A673 (cell line): ENCODE measurements around the gene CASQ1. TPM values are rescaled to one million over a fixed set of nuclear protein-coding genes. Genes with fewer than 3 reads are reported as not detected.

ENCODE experiments used
- BruUV-seq: library from RNA; stranded (reverse); fragments of 400-500 nt; replicated peaks from 2 replicates; lab custom pipeline; 2021; lab: Mats Ljungman, UMichigan
- CTCF ChIA-PET: fragments of 300-600 bp; sonication (Branson Sonifier 250); formaldehyde crosslinking; loops from one replicate; lab custom pipeline; 2022; ENCODE audit warnings: antibody characterized with exemption; lab: Charles Lee
- POLR2A ChIA-PET: fragments of 300-600 bp; sonication (Branson Sonifier 250); formaldehyde crosslinking; loops from one replicate; lab custom pipeline; 2022; ENCODE audit warnings: antibody characterized with exemption; ENCODE audit not compliant: low non-redundant PET; lab: Charles Lee
- DNase-seq: peaks from one replicate; pipeline ENCODE4 v3.0.0-alpha.2; 2015; ENCODE audit warnings: low spot score
- H3K27ac ChIP-seq: fragments of 200-600 bp; sonication (generic); 2 replicates; pipeline ENCODE4 v1.5.1; 2016; ENCODE audit warnings: mixed run types, low read depth, mild to moderate bottlenecking, mixed read lengths, antibody characterized with exemption, low read length; ENCODE audit not compliant: poor library complexity, severe bottlenecking
- H3K27me3 ChIP-seq: fragments of 200-600 bp; sonication (generic); replicated peaks from 2 replicates; pipeline ENCODE4 v1.6.1; 2017; ENCODE audit warnings: mixed run types, low read depth, mild to moderate bottlenecking, mixed read lengths, antibody characterized with exemption, low read length; ENCODE audit not compliant: insufficient read depth, poor library complexity
- H3K36me3 ChIP-seq: fragments of 200-600 bp; sonication (generic); 2 replicates; pipeline ENCODE4 v1.6.1; 2016; ENCODE audit warnings: mixed run types, mild to moderate bottlenecking, mixed read lengths, antibody characterized with exemption, low read length; ENCODE audit not compliant: insufficient read depth, poor library complexity, severe bottlenecking
- H3K4me1 ChIP-seq: fragments of 200-600 bp; sonication (generic); 2 replicates; pipeline ENCODE4 v1.6.1; 2017; ENCODE audit warnings: mixed run types, mild to moderate bottlenecking, mixed read lengths, antibody characterized with exemption, low read length; ENCODE audit not compliant: insufficient read depth, poor library complexity, severe bottlenecking
- H3K4me3 ChIP-seq: fragments of 200-600 bp; sonication (generic); 2 replicates; pipeline ENCODE4 v1.5.1; 2016; ENCODE audit warnings: low read depth, mixed run types, mild to moderate bottlenecking, mixed read lengths, low read length; ENCODE audit not compliant: poor library complexity, severe bottlenecking
- H3K9me3 ChIP-seq: fragments of 200-600 bp; sonication (generic); 2 replicates; pipeline ENCODE4 v1.6.1; 2016; ENCODE audit warnings: mixed run types, low read depth, mild to moderate bottlenecking, mixed read lengths, antibody characterized with exemption, low read length; ENCODE audit not compliant: poor library complexity, severe bottlenecking
- CTCF ChIP-seq: fragments of 300-800, 200-600 bp; sonication (generic); conservative IDR thresholded peaks from 2 replicates; pipeline ENCODE4 v1.5.1; 2017; ENCODE audit warnings: low read depth, mild to moderate bottlenecking, antibody characterized with exemption, low read length, moderate library complexity, mixed read lengths
- EZH2 ChIP-seq: fragments of 200-600 bp; sonication (generic); IDR thresholded peaks from 2 replicates; pipeline ENCODE4 v1.6.1; 2017; ENCODE audit warnings: borderline replicate concordance, low read depth, mild to moderate bottlenecking, mixed read lengths, antibody characterized with exemption, low read length; ENCODE audit not compliant: poor library complexity, severe bottlenecking
- intact Hi-C: fragments of 100-400 bp; cut with micrococcal nuclease; formaldehyde crosslinking; loops from one replicate; pipeline ENCODE4 v1.10.0; 2022; ENCODE audit not compliant: unreplicated experiment
- total RNA-seq: library from RNA; stranded (reverse); gene quantifications from 2 replicates; pipeline ENCODE4 v1.2.3, GENCODE V29; 2021

The CASQ1 gene
- total RNA-seq, 1 experiment from 2014 or later: not detected

- ChIA-PET CTCF (no interaction called here), POLR2A (no interaction called here)
- BruUV-seq: no TSS peak
- intact Hi-C loops: no loop called here
- H3K4me3 ChIP-seq: no peak overlapping the region
- no peak overlapping the region for H3K27ac ChIP-seq
- no peaks in the 10 kb centered on the region for H3K9me3 ChIP-seq
- TF ChIP-seq CTCF: no peak
- H3K27me3 ChIP-seq: no peaks in the 10 kb centered on the region
- no peaks in the 10 kb centered on the region for H3K4me1 ChIP-seq
- H3K36me3 ChIP-seq: no peaks in the 10 kb centered on the region
- no peak for DNase-seq
Observed at GRCh38 chr1:160186729-160187128, 3.6 kb upstream of the CASQ1 start.

- no peaks in the 10 kb centered on the region for H3K27me3 ChIP-seq
- CTCF ChIA-PET: no interaction called here
- H3K27ac ChIP-seq: no peak overlapping the region
- H3K9me3 ChIP-seq: no peaks in the 10 kb centered on the region
- H3K36me3 ChIP-seq: no peaks in the 10 kb centered on the region
- TF ChIP-seq CTCF (no peak), EZH2 (no peak)
- H3K4me1 ChIP-seq: no peaks in the 10 kb centered on the region
- BruUV-seq: no TSS peak
- intact Hi-C loops: no loop called here
- no peak for DNase-seq
- POLR2A ChIA-PET: no interaction called here
- H3K4me3 ChIP-seq: no peak overlapping the region
Observed at GRCh38 chr1:160187407-160187806, 3.0 kb upstream of the CASQ1 start.

GRCh38 chr1:160188341-160188740 is 2.0 kb upstream of the CASQ1 start:
- Histone ChIP-seq H3K36me3 (no peaks in the 10 kb centered on the region), H3K9me3 (no peaks in the 10 kb centered on the region), H3K27ac (no peak overlapping the region), H3K27me3 (no peaks in the 10 kb centered on the region), H3K4me3 (no peak overlapping the region), H3K4me1 (no peaks in the 10 kb centered on the region)
- no peak for DNase-seq
- ChIA-PET POLR2A (no interaction called here), CTCF (no interaction called here)
- BruUV-seq: no TSS peak
- intact Hi-C loops: no loop called here
- TF ChIP-seq EZH2 (no peak), CTCF (no peak)
